H1 (cell line): ENCODE data around the gene HMGB1. TPM values are rescaled to one million over a fixed set of nuclear protein-coding genes. Genes with fewer than 3 reads are reported as not detected.
A peak's percentile ranks its signal among the peaks of the same experiment; 100 is the strongest.

Experiments
- CTCF ChIA-PET: fragments of 300-600 bp; sonication (Branson Sonifier 250); formaldehyde crosslinking; loops from one replicate; lab custom pipeline; 2021; ENCODE audit not compliant: partially characterized antibody; lab: Charles Lee
- POLR2A ChIA-PET: fragments of 300-600 bp; sonication (Branson Sonifier 250); formaldehyde crosslinking; loops from one replicate; lab custom pipeline; 2021; ENCODE audit warnings: inconsistent platforms; ENCODE audit not compliant: partially characterized antibody; lab: Charles Lee
- DNase-seq, 2 experiments: peaks; one replicate each; pipeline versions ENCODE4 v3.0.0 to v3.0.0-alpha.2; 2010 to 2022; ENCODE audit warnings: low spot score in 2 of 2, low read depth in 1 of 2, mixed read lengths in 1 of 2
- FAIRE-seq: peaks from 2 replicates; lab custom pipeline; 2011; peaks lifted over from hg19 to GRCh38; lab: Jason Lieb, UNC
- H2AFZ ChIP-seq: 2 replicates; pipeline ENCODE4 v1.8.1; 2012; ENCODE audit warnings: low read length, inconsistent platforms
- H2AK5ac ChIP-seq: 2 replicates; pipeline ENCODE4 v1.6.1; 2013; ENCODE audit warnings: low read depth, low read length
- H2BK120ac ChIP-seq: replicated peaks from 2 replicates; pipeline ENCODE3; 2013; ENCODE audit warnings: low read depth, low read length, inconsistent platforms
- H2BK12ac ChIP-seq: 2 replicates; pipeline ENCODE4 v1.6.1; 2013; ENCODE audit warnings: low read depth, low read length
- H2BK15ac ChIP-seq: 2 replicates; pipeline ENCODE4 v1.6.1; 2013; ENCODE audit warnings: low read length
- H2BK20ac ChIP-seq: 2 replicates; pipeline ENCODE4 v1.6.1; 2013; ENCODE audit warnings: low read length
- H2BK5ac ChIP-seq: 2 replicates; pipeline ENCODE4 v1.6.1; 2013; ENCODE audit warnings: low read depth, low read length
- H3K14ac ChIP-seq: 2 replicates; pipeline ENCODE4 v1.6.1; 2013; ENCODE audit warnings: inconsistent platforms; ENCODE audit not compliant: insufficient read length
- H3K18ac ChIP-seq: 2 replicates; pipeline ENCODE4 v1.6.1; 2013; ENCODE audit warnings: low read length; ENCODE audit errors: extremely low read depth
- H3K23ac ChIP-seq: 2 replicates; pipeline ENCODE4 v1.6.1; 2013; ENCODE audit warnings: inconsistent platforms; ENCODE audit not compliant: insufficient read length
- H3K23me2 ChIP-seq: 2 replicates; pipeline ENCODE4 v1.6.1; 2013; ENCODE audit warnings: low read depth, low read length
- H3K27ac ChIP-seq: 2 replicates; pipeline ENCODE4 v1.6.1; 2011; ENCODE audit warnings: low read depth, low read length, inconsistent platforms
- H3K27me3 ChIP-seq, 4 experiments: replicated peaks in 1 of 4; 1 replicate in 1 of 4; 2 replicates in 3 of 4; pipeline versions ENCODE4 v1.6.1 to v1.8.1; 2011 to 2013; ENCODE audit warnings: low read length in 3 of 4, mild to moderate bottlenecking in 3 of 4, inconsistent platforms in 2 of 4, mixed read lengths in 2 of 4, moderate library complexity in 1 of 4; ENCODE audit not compliant: control insufficient read depth in 3 of 4, insufficient read depth in 3 of 4; ENCODE audit errors: extremely low read depth in 1 of 4
- H3K36me3 ChIP-seq, 4 experiments: 2 replicates each; pipeline versions ENCODE4 v1.6.1 to v1.8.1; 2011 to 2013; ENCODE audit warnings: mild to moderate bottlenecking in 4 of 4, low read length in 3 of 4, moderate library complexity in 2 of 4, control low read depth in 1 of 4, inconsistent platforms in 1 of 4; ENCODE audit not compliant: insufficient read depth in 4 of 4, control insufficient read depth in 2 of 4
- H3K4ac ChIP-seq: replicated peaks from 2 replicates; pipeline ENCODE3; 2013; ENCODE audit warnings: low read length, low read depth, mixed read lengths, inconsistent platforms; ENCODE audit not compliant: insufficient read length
- H3K4me1 ChIP-seq, 4 experiments: replicated peaks in 1 of 4; 1 replicate in 1 of 4; 2 replicates in 3 of 4; pipeline versions ENCODE4 v1.6.1 to v1.8.1; 2011 to 2013; ENCODE audit warnings: low read length in 3 of 4, inconsistent platforms in 2 of 4, mixed read lengths in 1 of 4; ENCODE audit not compliant: insufficient read depth in 4 of 4, control insufficient read depth in 3 of 4
- H3K4me2 ChIP-seq, 2 experiments: 2 replicates each; pipeline versions ENCODE4 v1.6.1 to v1.8.1; 2011 to 2013; ENCODE audit warnings: low read depth in 2 of 2, low read length in 2 of 2, control low read depth in 1 of 2, inconsistent platforms in 1 of 2, mild to moderate bottlenecking in 1 of 2; ENCODE audit not compliant: insufficient read depth in 1 of 2
- H3K4me3 ChIP-seq, 4 experiments: fragments of 200-600, 300-600 bp in 1 of 4; sonication (generic), shearing (Covaris generic), sonication (Bioruptor Twin) in 1 of 4; 2 replicates each; pipeline versions ENCODE4 v1.5.1 to v1.8.1; 2011 to 2016; ENCODE audit warnings: low read length in 4 of 4, low read depth in 3 of 4, control low read depth in 2 of 4, inconsistent platforms in 2 of 4, mild to moderate bottlenecking in 2 of 4, mixed read lengths in 1 of 4, moderate library complexity in 1 of 4; ENCODE audit not compliant: insufficient read depth in 2 of 4; ENCODE audit errors: extremely low read depth in 1 of 4
- H3K56ac ChIP-seq: replicated peaks from 2 replicates; pipeline ENCODE3; 2013; ENCODE audit warnings: low read depth, mild to moderate bottlenecking, mixed read lengths, low read length, inconsistent platforms; ENCODE audit not compliant: insufficient read length
- H3K79me1 ChIP-seq: 2 replicates; pipeline ENCODE4 v1.6.1; 2013; ENCODE audit warnings: low read depth, low read length, control low read depth
- H3K79me2 ChIP-seq, 2 experiments: 2 replicates each; pipeline versions ENCODE4 v1.6.1 to v1.8.1; 2012 to 2013; ENCODE audit warnings: low read length in 2 of 2, mild to moderate bottlenecking in 2 of 2, inconsistent platforms in 1 of 2; ENCODE audit not compliant: insufficient read depth in 2 of 2, control insufficient read depth in 1 of 2
- H3K9ac ChIP-seq, 4 experiments: replicated peaks in 1 of 4; 1 replicate in 1 of 4; 2 replicates in 3 of 4; pipeline versions ENCODE4 v1.6.1 to v1.8.1; 2011 to 2013; ENCODE audit warnings: low read depth in 3 of 4, low read length in 3 of 4, control low read depth in 2 of 4, mild to moderate bottlenecking in 2 of 4, moderate library complexity in 2 of 4, inconsistent platforms in 1 of 4; ENCODE audit errors: extremely low read depth in 1 of 4
- H3K9me3 ChIP-seq, 2 experiments: 2 replicates each; pipeline versions ENCODE4 v1.6.1 to v1.8.1; 2012 to 2013; ENCODE audit warnings: mild to moderate bottlenecking in 2 of 2, moderate library complexity in 2 of 2, control low read depth in 1 of 2, inconsistent platforms in 1 of 2, low read depth in 1 of 2, low read length in 1 of 2, mixed read lengths in 1 of 2; ENCODE audit not compliant: insufficient read depth in 2 of 2
- H4K20me1 ChIP-seq, 2 experiments: replicated peaks in 1 of 2; 2 replicates each; pipeline versions ENCODE3 to v1.8.1; 2011 to 2013; ENCODE audit warnings: inconsistent platforms in 2 of 2, low read length in 2 of 2, mild to moderate bottlenecking in 1 of 2; ENCODE audit not compliant: insufficient read depth in 2 of 2, control insufficient read depth in 1 of 2
- H4K5ac ChIP-seq: 2 replicates; pipeline ENCODE4 v1.6.1; 2013; ENCODE audit warnings: low read length, low read depth, mixed read lengths, inconsistent platforms; ENCODE audit not compliant: insufficient read length
- H4K8ac ChIP-seq: 2 replicates; pipeline ENCODE4 v1.8.0; 2013; ENCODE audit warnings: mild to moderate bottlenecking, moderate library complexity, low read length, inconsistent platforms; ENCODE audit not compliant: insufficient read depth; ENCODE audit errors: extremely low read depth
- H4K91ac ChIP-seq: replicated peaks from 2 replicates; pipeline ENCODE3; 2013; ENCODE audit warnings: low read length, mixed read lengths, inconsistent platforms; ENCODE audit not compliant: insufficient read length
- BRCA1 ChIP-seq: IDR thresholded peaks from 2 replicates; pipeline ENCODE4 v1.6.1; 2012; ENCODE audit warnings: low read depth, low read length, improper control_type of control experiment
- EZH2 ChIP-seq: fragments of 200-600 bp; sonication (generic); IDR thresholded peaks from 2 replicates; pipeline ENCODE4 v1.7.1; 2012; ENCODE audit warnings: low read depth, mild to moderate bottlenecking, moderate library complexity, low read length, inconsistent platforms; ENCODE audit not compliant: severe bottlenecking
- PHF8 ChIP-seq: fragments of 200-600 bp; sonication (generic); conservative IDR thresholded peaks from 2 replicates; pipeline ENCODE4 v1.7.1; 2012; ENCODE audit warnings: low read depth, mild to moderate bottlenecking, inconsistent platforms, low read length, moderate library complexity
- RAD21 ChIP-seq, 2 experiments: IDR thresholded peaks in 1 of 2; conservative IDR thresholded peaks in 1 of 2; 2 replicates each; pipeline ENCODE4 v1.6.1; 2011; ENCODE audit warnings: low read depth in 2 of 2, low read length in 2 of 2, improper control_type of control experiment in 1 of 2, inconsistent platforms in 1 of 2, mild to moderate bottlenecking in 1 of 2, moderate library complexity in 1 of 2
- SIX5 ChIP-seq: IDR thresholded peaks from 2 replicates; pipeline ENCODE4 v1.6.1; 2011; ENCODE audit warnings: mild to moderate bottlenecking, low read depth, low read length
- WGBS, 2 experiments: shearing (Covaris generic) in 1 of 2; methylation state at CpG; one replicate each; pipeline versions ENCODE4 v1.1.6 to v1.1.7; 2013 to 2015; ENCODE audit warnings: low lambda C conversion rate in 2 of 2, mixed read lengths in 2 of 2, inconsistent platforms in 1 of 2, low coverage in 1 of 2, missing lambda C conversion rate in 1 of 2; ENCODE audit not compliant: insufficient replicate concordance in 2 of 2, insufficient coverage in 1 of 2, insufficient read length in 1 of 2; ENCODE audit errors: extremely low coverage in 1 of 2, missing lambda C conversion rate in 1 of 2; 5-methylcytosine and 5-hydroxymethylcytosine counted together
- polyA plus RNA-seq, 7 experiments: library from polyadenylated mRNA; depleted of rRNA in 3 of 7; stranded (reverse) in 5 of 7; unstranded in 2 of 7; fragments of >200 nt in 5 of 7; fragments of 200-250 nt in 2 of 7; gene quantifications; 1 replicate in 5 of 7; 2 replicates in 1 of 7; 4 replicates in 1 of 7; pipeline versions ENCODE4 v1.2.1 to v1.2.3, GENCODE V29; 2011 to 2013; ENCODE audit warnings: missing spikeins in 2 of 7, mixed read lengths in 2 of 7
- total RNA-seq: library from RNA; stranded (reverse); fragmentation: NEBNext Ultra II Directional; extraction: Animal tissue kit (Norgen Biotek cat#: 25700); gene quantifications from 2 replicates; pipeline ENCODE4 v1.2.1, GENCODE V29; 2021

Gene HMGB1
- total and polyA plus RNA-seq, 2 of the 8 experiments (the other 6 are each of a cell fraction or from before 2014, with no cell fraction given), result 123 to 776 TPM

DNA sequence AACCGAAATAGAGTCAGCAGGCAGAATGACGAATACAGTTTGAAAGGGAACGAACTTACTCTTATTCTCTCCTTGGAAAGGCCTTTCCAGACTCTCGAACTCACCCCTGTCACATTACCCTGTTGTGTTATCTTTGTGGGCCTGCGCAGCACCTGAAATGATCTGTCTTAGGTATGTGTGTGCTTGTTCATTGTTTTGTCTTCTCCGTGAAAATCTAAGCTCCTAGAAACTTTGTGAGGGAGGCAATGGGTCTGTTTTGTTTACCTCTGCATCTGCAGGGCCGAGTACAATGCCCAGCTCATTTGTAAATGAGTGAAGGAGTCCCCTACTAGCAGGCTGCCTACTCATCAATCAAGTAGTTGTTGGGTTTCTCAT is 19.6 kb downstream of the HMGB1 start:
- 5% methylated on average over 7 of the region's 7 CpGs; no CpG with 5 or more reads in 1 of the 2 experiments for WGBS, 2 experiments
- H4K20me1 ChIP-seq, result no peaks in the 10 kb centered on the region
- peak overlapping the region; percentile 71 for H4K91ac ChIP-seq
- H3K14ac ChIP-seq, result no peak overlapping the region
- peak overlapping the region; percentile 30 to 59 (median 40); a peak in 7 of 8 replicates for H3K4me3 ChIP-seq
- no peaks in the 10 kb centered on the region for H3K9me3 ChIP-seq
- H2AFZ ChIP-seq, result peak overlapping the region; percentile 97
- no peaks in the 10 kb centered on the region for H3K36me3 ChIP-seq
- H2BK120ac ChIP-seq, result peak overlapping the region; percentile 8
- H3K27ac ChIP-seq, result peak overlapping the region; percentile 72
- peak overlapping the region; percentile 87; the same call in 1 of the 2 replicates for H2BK5ac ChIP-seq
- no peak overlapping the region for H3K56ac ChIP-seq
- CTCF ChIA-PET, result interaction anchor here (0.6 to 1.6 kb wide), 5 partner anchors 9 to 127 kb away, joined by 3 to 7 read pairs (median 3); no protein-coding TSS in a partner anchor
- FAIRE-seq, result peak; percentile 57
- DNase-seq, result no peak
- H3K79me2 ChIP-seq, result no peaks in the 10 kb centered on the region
- H3K4me2 ChIP-seq, result peak overlapping the region; percentile 83 to 90
- no peak overlapping the region for H3K18ac ChIP-seq
- H3K4me1 ChIP-seq, result peaks cover 0 to 10% (median 7%) of the 10 kb centered on the region in 4 experiments; a peak in 6 of 7 replicates
- H3K79me1 ChIP-seq, result no peaks in the 10 kb centered on the region
- no peak overlapping the region for H3K23ac ChIP-seq
- peaks cover 4% of the 10 kb centered on the region; the same call in 1 of the 2 replicates for H3K23me2 ChIP-seq
- no peak overlapping the region for H2BK15ac ChIP-seq
- peak overlapping the region; percentile 56 for H2BK12ac ChIP-seq
- no peak overlapping the region for H2AK5ac ChIP-seq
- H3K4ac ChIP-seq, result no peak overlapping the region
- H3K9ac ChIP-seq, result peak overlapping the region in 2 of 4 experiments; percentile 6 to 55; a peak in 3 of 7 replicates
- H4K8ac ChIP-seq, result no peak overlapping the region
- no peaks in the 10 kb centered on the region; a peak in 1 of 7 replicates for H3K27me3 ChIP-seq
- POLR2A ChIA-PET, result interaction anchor here (0.7 to 2.1 kb wide), 9 partner anchors 10 to 171 kb away, joined by 3 to 15 read pairs (median 5); partner anchors contain the start of genes HMGB1, UBE2L5 and USPL1
- no peak overlapping the region for H2BK20ac ChIP-seq
- H4K5ac ChIP-seq, result peak overlapping the region; percentile 7
- TF ChIP-seq RAD21 (IDR thresholded peaks at IDR 0.05 in 1 of 2, conservative IDR thresholded peaks at IDR 0.05 in 1 of 2; ENCODE audit: low read depth in 2 of 2, low read length in 2 of 2) (no peak), SIX5 (no peak), PHF8 (no peak), BRCA1 (no peak), EZH2 (no peak)
